HG02623 (cell line): ENCODE results near the gene PRSS37.

Experiments
- ATAC-seq: cut with Tn5 transposase; IDR thresholded peaks from one replicate; pipeline ENCODE4 v1.9.1; 2021; ENCODE audit warnings: moderate library complexity; ENCODE audit not compliant: unreplicated experiment

PRSS37 gene

GRCh38 chr7:141788296-141788695 is 53.0 kb downstream of the PRSS37 start:
- no peak for ATAC-seq
